GM18502 (cell line): ENCODE data around the gene PODXL.
A peak's percentile ranks its signal among the peaks of the same experiment; 100 is the strongest.
"Not testable (repeated sequence)": the region's sequence is repeated elsewhere in the genome, so short reads cannot be mapped to it uniquely, and the experiment has no call there.

ENCODE experiments used
- ATAC-seq: cut with Tn5 transposase; IDR thresholded peaks from one replicate; pipeline ENCODE4 v1.9.1; 2021; ENCODE audit warnings: mild to moderate bottlenecking; ENCODE audit not compliant: unreplicated experiment, poor library complexity

Gene PODXL

DNA sequence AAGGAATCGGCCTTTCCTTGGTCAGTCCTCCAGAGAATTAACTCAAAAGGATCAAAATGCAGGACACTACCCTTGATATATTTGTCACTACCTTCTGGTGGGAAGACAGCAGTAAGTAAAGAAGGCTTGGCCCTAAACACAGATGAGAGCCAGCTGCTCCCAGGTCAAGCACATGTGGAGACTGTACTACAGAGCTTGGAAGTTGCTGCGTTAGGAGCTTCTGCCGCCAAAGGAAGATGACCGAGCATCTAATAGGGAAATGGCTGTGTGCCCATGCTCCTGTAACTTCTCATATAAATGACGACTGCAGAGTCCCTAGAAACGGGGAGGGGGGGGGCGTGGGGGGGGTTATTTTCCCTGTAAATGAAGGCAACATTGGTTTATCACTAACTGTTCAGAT is 59.0 kb downstream of the PODXL start:
- no peak for ATAC-seq

GRCh38 chr7:131495669-131496498 is 60.5 kb downstream of the PODXL start:
- no peak for ATAC-seq

DNA sequence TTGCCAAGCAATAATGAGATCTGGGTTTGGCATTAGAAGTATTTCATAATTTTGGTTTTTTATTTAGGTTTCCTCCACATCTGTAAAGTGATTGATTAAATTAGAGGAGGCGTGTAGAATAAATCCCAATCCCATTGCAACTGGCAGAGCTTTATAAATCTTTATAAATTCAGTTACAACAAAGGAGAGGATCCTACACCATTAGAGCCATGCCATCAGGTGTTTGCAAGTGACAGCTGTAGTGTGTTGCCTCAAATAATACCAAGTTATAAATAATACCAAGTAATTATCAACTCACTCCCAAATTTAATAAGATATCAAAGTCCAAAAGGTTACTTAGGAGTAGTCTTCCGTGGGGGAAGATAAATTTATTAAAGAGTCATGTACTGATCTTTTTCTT is 62.2 kb downstream of the PODXL start:
- ATAC-seq, result no peak

DNA sequence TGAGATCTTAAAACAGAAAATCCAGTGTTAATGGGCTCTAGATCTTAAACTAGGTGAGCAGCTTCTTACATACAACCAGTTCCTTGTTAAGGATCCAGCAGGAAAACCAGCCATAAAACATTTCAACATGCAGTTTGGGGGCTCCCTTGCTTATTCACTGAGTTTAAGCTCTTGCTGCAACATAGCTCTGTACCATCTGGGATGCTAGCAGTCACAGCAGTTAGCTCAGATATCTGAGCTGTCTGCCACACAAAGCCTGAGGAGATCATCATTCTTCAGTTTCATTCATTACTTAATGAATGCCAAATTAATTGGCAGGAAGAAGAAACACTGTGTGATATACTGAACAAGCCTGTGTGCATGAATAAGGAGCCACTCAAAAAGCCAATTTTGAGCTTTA is 62.8 kb downstream of the PODXL start:
- ATAC-seq, result no peak

DNA sequence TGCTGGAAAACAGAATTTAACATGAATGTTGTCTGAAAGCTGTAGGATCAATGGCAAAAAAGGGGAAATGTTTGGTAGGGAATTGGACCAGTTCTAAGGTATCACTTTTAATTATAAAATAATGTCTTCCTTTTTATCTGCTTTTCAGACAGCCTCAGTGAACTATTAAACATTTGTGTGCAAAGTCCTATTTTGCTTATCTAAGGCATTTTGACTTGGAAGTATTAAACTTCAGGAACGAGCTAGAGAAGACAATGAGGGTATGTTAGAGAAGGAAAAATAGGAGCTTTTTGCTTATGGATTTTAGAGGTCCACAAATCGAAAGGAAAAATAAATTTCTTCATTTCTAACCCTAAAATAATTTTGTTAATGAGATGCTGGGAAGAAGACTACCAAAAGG is 63.3 kb downstream of the PODXL start:
- ATAC-seq, result no peak

- no peak for ATAC-seq
Observed at GRCh38 chr7:131489881-131490280, 66.5 kb downstream of the PODXL start.

DNA sequence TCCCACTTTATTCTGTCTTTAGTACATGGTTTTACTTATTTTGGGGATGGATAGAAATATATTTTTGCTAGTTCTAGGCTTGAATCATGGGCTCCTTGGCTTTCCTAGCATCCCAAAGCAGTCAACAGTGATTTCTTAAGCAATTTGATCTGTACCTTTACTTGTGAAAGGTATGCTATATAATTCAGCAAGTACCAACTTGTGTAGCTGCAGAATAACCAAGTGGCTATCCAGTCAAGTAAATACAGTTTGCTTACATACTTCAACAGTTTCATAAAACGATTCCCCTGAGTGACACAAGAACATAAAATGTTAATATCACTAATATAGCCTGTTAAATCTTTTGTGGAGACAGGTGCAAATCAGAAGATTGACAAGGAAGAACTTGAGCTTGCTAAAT is 67.2 kb downstream of the PODXL start:
- no peak for ATAC-seq

DNA sequence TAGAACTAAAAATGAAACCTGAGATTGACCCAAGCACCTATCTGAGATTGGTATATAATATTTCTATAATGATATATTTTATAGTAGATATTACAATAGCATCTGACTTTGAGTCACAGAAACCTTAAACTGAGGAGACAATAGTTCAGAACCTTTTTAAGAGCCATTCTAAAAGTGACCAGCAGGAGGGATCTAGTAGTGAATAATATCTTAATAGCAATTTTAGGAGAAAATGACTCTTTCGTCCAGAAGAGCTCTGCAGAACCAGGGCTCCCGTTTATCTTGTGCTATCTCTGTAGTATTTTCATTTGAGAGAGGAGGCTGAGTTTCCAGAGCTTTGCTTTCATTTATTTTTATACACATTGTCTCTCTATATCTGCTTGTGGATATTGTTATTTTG is 68.1 kb downstream of the PODXL start:
- no peak for ATAC-seq

DNA sequence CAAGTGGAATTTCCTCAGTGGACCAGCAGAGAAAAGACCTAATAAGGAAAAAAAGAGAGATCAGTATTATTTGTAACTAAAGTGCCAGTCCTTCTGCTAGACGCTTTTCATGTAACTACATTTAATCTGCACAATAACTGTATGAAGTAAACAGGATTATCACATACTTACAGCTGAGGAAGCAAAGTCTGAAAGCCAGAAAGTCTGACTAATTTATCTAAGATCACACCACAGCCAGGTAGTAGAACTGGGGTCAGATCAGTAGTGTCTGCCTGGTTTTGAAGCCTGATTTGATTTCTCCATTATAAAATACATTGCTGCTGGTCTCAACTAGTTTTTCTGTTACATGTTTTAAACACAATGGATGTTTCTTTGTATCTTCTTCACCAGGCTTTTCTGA is 69.2 kb downstream of the PODXL start:
- no peak for ATAC-seq

- no peak for ATAC-seq
Observed at GRCh38 chr7:131486346-131486745, 70.1 kb downstream of the PODXL start.

DNA sequence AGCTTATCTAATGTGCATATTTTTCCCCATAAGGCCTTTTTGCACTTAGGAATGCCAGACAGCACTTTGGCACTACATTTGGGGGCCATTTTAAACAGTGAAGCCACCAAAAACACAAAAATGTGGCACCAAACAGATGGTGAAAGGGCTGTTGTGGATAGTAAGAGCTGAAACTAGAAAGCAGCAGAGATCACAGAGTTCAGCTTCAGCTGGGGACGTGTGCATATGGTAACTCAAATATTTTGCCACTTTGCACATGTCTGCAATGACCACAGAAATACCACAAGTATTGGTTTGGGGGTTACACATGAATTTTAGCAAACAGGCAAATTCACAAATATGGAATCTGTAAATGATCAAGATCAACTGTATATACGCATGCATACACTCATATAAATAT is 72.8 kb downstream of the PODXL start:
- ATAC-seq, result no peak

GRCh38 chr7:131482800-131483199 is 73.6 kb downstream of the PODXL start:
- peak; percentile 58 for ATAC-seq

DNA sequence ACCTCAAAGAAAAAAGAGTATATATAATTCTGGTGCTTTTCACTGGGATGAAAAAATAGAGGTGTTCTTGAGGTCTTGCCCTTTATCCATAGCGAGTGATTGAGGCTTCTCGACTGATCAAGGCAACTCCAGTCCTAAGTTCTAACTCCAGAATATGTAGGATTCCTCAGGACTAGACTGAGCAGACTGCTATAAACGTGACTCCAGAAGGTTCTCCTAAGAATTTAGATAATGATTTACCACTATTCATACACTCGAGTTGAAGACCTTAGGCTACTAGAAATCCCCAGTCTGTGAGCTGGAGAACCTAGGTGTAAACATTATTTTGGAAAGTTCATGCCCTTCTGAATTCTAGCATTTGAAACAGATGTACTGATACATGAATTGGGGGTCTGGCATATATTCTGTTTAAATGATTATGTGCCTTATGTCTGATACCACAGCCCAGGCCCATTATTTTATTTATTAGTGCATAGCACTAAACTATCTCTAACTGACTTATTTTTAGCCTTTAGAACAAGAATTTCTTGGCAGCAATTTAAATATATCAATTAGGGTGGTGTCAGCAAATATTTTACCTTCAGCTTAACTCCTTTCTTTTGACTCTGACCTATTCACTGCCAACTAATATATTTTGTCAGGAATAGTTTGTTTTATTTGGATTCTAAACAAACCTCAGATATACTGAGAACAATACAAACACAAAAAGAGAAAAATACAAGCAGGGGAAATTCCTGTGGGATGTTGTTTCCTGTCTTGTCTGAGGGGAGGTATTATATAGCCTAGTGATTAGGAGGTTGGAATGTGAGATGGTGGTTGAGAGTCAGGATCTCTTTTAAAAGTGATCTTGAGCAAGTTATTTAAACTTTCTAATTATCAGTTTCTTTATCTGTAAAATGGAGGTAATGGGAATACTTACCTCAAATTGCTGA is 75.8 kb downstream of the PODXL start:
- no peak for ATAC-seq

DNA sequence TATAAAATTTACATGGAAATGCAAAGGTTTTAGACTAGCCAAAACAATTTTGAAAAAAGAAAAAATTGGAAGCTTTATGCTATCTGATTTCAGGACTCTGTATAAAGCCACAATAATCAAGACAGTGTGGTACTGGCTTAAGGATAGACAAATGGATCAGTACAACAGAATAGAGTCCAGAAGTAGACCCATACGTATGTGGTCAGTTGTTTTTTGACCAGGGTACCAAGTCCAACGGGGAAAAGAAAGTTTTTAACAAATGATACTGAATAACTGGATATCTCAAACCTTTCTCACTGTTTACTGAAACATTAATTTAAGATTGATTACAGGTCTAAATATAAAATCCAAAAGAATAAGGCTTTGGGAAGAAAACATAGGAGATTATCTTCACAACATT is 79.7 kb downstream of the PODXL start:
- ATAC-seq, result no peak

- no peak for ATAC-seq
Observed at GRCh38 chr7:131471250-131472004, 85.0 kb downstream of the PODXL start.

- no peak for ATAC-seq
Observed at GRCh38 chr7:131467788-131468187, 88.6 kb downstream of the PODXL start.

DNA sequence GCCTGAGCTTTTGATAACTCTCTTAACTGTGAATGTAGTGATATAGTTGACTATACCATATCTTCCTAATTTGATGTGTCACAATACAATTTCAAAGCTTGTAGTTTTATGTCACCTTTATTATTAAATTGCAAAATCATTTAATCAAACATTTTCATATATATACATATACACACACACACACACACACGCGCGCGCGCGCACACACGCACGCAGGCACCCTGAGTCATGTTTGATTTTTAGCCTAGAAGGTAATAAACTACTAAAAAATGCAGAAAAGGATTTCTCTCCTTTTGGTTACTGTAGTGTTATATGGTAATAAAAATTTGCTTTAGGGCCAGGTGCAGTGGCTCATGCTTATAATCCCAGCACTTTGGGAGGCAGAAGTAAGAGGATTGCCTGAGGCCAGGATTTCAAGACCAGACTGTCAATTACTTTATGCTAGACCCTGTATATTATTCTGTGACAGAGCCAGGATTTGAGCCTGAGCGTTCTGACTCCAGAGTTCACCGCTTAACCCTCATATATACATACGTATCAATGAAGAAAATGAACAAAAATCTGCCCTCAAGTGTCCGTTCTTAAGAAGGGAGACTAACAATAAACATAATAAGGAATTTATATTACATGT is 89.6 kb downstream of the PODXL start:
- ATAC-seq, result no peak

- not testable (repeated sequence) for ATAC-seq
Observed at GRCh38 chr7:131462715-131463114, 93.7 kb downstream of the PODXL start.

DNA sequence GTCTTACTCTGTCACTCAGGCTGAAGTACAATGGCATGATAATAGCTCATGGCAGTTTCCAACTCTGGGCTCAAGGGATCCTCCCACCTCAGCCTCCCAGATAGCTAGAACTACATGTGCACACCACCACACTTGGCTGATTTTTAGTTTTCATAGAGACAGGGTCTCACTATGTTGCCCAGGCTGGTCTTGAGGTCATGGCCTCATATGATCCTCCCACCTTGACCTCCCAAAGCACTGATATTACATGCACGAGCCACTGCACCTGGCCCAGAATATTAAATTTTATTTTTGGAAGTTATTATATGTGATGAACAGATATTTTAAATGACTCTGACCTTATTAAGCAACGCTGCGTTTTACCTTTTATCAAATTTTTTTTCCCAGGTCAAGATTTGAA is 94.4 kb downstream of the PODXL start:
- no peak for ATAC-seq

DNA sequence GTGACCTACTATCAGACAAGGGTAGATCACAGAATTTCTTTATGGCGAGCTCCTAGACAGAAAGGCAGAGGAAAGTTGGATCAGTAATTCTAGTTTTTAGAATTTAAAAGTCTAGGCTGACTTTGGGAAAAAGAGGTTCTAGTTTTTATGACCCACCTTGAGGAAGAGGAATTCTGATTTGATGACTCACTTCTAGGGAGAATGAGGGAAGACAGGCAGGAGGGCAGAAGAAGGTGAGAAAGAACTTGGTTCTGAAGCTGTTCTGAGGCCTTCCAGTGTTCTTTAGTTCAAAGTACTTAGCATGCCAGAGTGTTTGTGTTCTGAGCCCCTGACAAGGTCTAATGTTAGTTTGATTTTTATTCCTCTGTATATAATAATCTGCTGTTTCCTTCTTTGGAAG is 97.2 kb downstream of the PODXL start:
- no peak for ATAC-seq
